Vagina (tissue), 2 donors: ENCODE results near the gene MARVELD2.

Source experiments
- CTCF ChIP-seq, 3 experiments: fragments of 450-650 bp in 2 of 3; fragments of 200-600 bp in 1 of 3; sonication (generic) in 1 of 3; IDR thresholded peaks; one replicate each; pipeline ENCODE4 v1.5.1; 2017 to 2019; ENCODE audit warnings: antibody characterized with exemption in 3 of 3, mild to moderate bottlenecking in 2 of 3, moderate library complexity in 2 of 3
- POLR2A ChIP-seq, 2 donors: fragments of 450-650 bp; IDR thresholded peaks; one replicate each; pipeline ENCODE4 v1.6.1; 2017; ENCODE audit warnings: antibody characterized with exemption in 2 of 2, mild to moderate bottlenecking in 2 of 2, moderate library complexity in 2 of 2
- POLR2AphosphoS5 ChIP-seq, 2 donors: sonication (generic); formaldehyde crosslinking; IDR thresholded peaks; one replicate each; pipeline ENCODE4 v1.9.0; 2017; ENCODE audit warnings: antibody characterized with exemption in 2 of 2, mild to moderate bottlenecking in 2 of 2, low read depth in 1 of 2; ENCODE audit not compliant: insufficient read depth in 1 of 2

DNA sequence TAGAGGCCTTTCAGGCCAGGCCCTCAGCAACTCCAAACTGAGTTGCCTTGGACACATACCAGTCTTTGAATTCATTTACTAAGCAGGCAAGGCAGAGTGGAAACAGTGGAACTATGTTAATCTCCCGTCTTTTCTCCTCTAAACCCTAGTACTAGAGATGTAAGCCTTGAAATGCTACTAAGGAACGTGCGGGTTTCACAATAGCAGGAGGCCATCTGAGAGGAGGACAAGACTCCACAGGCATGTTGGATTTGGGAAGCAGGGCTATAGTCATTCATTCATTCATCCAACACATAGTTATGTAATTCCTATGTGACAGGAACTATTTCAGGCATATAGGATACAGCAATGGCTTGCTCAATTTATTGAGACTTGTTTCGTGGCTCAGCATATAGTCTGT is 74.3 kb downstream of the MARVELD2 start:
- no peak for TF ChIP-seq CTCF (IDR thresholded peaks at IDR 0.05)
- TF ChIP-seq POLR2AphosphoS5 (IDR thresholded peaks at IDR 0.05; ENCODE audit: insufficient read depth in 1 of 2, low read depth in 1 of 2): no peak
- no peak for TF ChIP-seq POLR2A (IDR thresholded peaks at IDR 0.05)
